Measurements from ENCODE around the gene RPLP2. TPM values are rescaled to one million over a fixed set of nuclear protein-coding genes. Genes with fewer than 3 reads are reported as not detected.

The RPLP2 gene
- total and polyA plus RNA-seq, 4 experiments from 2014 or later = 1,822 to 5,155 (median 4,314) TPM

DNA sequence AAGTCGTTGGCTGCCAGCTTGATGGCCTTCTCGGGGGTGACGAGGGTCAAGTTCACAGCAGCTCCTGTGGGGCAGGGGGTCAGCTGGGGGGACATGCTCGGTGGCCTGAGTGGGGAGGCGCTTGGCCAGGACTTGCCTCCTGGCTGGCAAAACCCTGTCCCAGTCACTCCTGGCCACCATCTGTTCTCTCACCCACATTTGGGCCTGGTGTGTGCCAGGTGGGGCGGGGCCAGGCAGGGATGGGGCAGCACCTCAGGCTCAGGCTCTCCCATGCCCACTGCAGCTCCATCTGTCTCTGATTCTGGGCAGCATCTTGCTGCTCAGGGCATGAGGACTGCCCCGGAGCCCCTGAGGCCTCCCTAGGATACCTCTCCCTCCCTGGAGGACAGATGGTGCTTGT lies 16.2 kb upstream of the RPLP2 start:
- no peak overlapping the region for H3K27ac Mint-ChIP-seq

DNA sequence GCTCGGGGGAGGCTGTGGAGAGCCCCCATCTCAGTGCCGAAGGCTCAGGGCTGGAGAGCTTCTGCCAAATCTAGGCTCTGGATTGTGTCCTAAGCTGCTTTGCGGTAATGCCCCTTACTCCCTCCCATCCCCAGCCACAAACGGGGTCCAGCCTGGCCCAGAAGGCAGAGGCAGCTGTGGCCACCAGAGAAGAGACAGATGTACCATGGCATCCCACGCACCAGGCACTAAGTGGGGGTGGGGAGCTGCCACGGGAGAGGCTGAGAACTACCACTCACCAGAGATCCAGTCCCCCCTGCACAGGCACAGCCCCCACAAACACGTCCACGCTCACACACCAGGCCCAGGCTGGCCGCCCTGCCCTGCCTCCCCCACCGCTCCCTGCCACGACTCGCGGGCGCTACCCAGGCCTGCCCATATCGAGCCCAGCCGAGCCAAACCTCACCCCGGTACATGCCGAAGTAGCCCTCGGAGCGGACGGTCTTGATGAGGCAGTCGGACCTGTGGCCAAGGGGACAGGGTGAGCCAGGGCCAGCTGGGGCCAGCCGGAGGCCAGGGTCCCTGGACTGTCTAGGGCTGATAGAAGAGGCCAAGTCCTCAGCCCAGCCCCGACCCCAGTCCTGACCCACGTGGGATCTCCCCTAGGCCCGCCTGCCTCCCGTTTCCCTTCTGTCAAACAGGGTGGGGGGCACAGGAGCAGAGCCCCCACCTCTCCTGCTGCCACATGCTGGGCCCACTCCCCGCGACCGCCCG lies 15.6 kb upstream of the RPLP2 start:
- no peak for DNase-seq
- peaks cover 5 to 19% (median 10%) of the 10 kb centered on the region in 4 donors for H3K4me1 Mint-ChIP-seq
- Histone ChIP-seq H3K4me1 (ENCODE audit: insufficient read depth, low read length) (peaks cover 36% of the 10 kb centered on the region), H3K9me3 (ENCODE audit: control insufficient read depth in 1 of 2, low read length in 2 of 2) (no peaks in the 10 kb centered on the region), H3K27me3 (ENCODE audit: insufficient read depth, low read length) (peaks cover 4% of the 10 kb centered on the region), H3K36me3 (ENCODE audit: insufficient read depth, low read length) (peaks cover 12% of the 10 kb centered on the region), H3K4me3 (ENCODE audit: low read length in 2 of 2) (no peak overlapping the region), H3K27ac (ENCODE audit: low read depth, low read length) (no peak overlapping the region)
- CTCF ChIA-PET (ENCODE audit: partially characterized antibody) = no interaction called here
- POLR2A ChIA-PET (ENCODE audit: partially characterized antibody) = interaction anchor here (1.2 to 1.6 kb wide), 4 partner anchors 9 to 18 kb away, joined by 3 to 5 read pairs (median 4); partner anchors contain the start of gene RPLP2
- peak overlapping the region in 4 of 8 donors; percentile 10 to 45 (median 37) for H3K4me3 Mint-ChIP-seq
- no peak overlapping the region for H3K27ac Mint-ChIP-seq
- intact Hi-C loops (cut with micrococcal nuclease) = no loop called here
- H3K9me3 Mint-ChIP-seq = peaks cover 0 to 1% (median 0%) of the 10 kb centered on the region in 8 donors
- H3K36me3 Mint-ChIP-seq = peaks cover 0 to 13% of the 10 kb centered on the region in 2 donors
- no peaks in the 10 kb centered on the region for H3K27me3 Mint-ChIP-seq

More for the DNA sequence above, 16.2 kb upstream of the RPLP2 start:
- Histone ChIP-seq H3K4me1 (ENCODE audit: insufficient read depth, low read length) (peaks cover 34% of the 10 kb centered on the region), H3K4me3 (ENCODE audit: low read length in 2 of 2) (no peak overlapping the region), H3K36me3 (ENCODE audit: insufficient read depth, low read length) (peaks cover 12% of the 10 kb centered on the region), H3K9me3 (ENCODE audit: control insufficient read depth in 1 of 2, low read length in 2 of 2) (no peaks in the 10 kb centered on the region), H3K27ac (ENCODE audit: low read depth, low read length) (no peak overlapping the region), H3K27me3 (ENCODE audit: insufficient read depth, low read length) (peaks cover 4% of the 10 kb centered on the region)
- Mint-ChIP-seq H3K36me3 (peaks cover 0 to 13% of the 10 kb centered on the region in 2 donors), H3K4me1 (peaks cover 5 to 19% (median 10%) of the 10 kb centered on the region in 4 donors), H3K4me3 (peak overlapping the region in 3 of 8 donors; percentile 9 to 50 (median 24)), H3K27me3 (no peaks in the 10 kb centered on the region), H3K9me3 (peaks cover 0 to 1% (median 0%) of the 10 kb centered on the region in 8 donors)
- ChIA-PET POLR2A (ENCODE audit: partially characterized antibody) (interaction anchor here (1.2 to 1.6 kb wide), 4 partner anchors 10 to 18 kb away, joined by 3 to 5 read pairs (median 4); partner anchors contain the start of gene RPLP2), CTCF (ENCODE audit: partially characterized antibody) (interaction anchor here (1.5 kb wide), 1 partner anchor 10 kb away, joined by 6 read pairs; no protein-coding TSS in a partner anchor)
- intact Hi-C loops (cut with micrococcal nuclease) = no loop called here
- no peak for DNase-seq

DNA sequence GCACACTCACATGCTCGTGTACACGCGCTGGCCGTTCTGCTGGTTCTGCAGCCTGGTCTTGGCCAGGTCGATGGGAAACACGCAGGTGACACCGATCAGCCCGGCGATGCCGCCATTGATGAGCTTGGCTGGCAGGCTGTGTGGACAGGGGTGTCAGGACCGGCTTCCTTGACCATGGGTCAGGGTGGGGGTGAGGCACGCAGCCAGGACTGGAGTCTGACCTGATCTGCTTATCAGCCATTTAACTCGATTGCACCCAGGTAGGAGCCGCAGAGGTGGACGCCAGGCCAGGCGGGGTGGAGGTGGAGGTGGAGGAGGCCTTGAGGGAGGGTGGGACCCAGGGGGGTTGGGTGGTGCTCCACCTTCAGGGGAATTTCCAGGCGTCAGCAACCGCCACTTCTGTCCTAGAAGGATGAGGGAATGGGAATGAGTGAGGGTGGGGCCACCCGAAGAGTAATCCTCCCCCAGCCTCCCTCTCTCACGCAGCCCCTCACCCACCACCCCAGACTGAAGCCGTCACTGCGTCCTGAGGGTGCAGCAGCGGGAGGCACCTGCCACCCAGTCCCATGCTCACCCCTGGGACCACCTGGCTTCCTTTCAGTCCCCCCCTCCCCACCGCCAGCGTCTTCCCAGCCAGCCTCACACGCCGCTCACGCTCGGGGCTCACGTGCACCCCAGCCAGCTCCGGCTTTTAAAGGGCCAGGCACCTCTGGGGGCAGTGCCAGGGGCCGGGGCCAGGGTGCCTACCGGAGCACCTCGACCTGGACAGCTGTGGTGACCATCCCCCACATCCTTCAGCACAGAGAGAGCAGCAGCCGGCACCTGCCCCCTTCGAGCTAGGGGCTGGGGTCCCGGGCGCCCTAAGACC lies 14.8 kb upstream of the RPLP2 start:
- Mint-ChIP-seq H3K4me3 (peak overlapping the region in 7 of 8 donors; percentile 49 to 92 (median 75)), H3K9me3 (peaks cover 0 to 1% (median 0%) of the 10 kb centered on the region in 8 donors), H3K4me1 (peaks cover 5 to 19% (median 10%) of the 10 kb centered on the region in 4 donors), H3K27me3 (no peaks in the 10 kb centered on the region), H3K27ac (peak overlapping the region in 1 of 7 donors; percentile 48), H3K36me3 (peaks cover 0 to 13% of the 10 kb centered on the region in 2 donors)
- peak overlapping the region; percentile 86 for H3K27ac ChIP-seq (ENCODE audit: low read depth, low read length)
- no peaks in the 10 kb centered on the region for H3K27me3 ChIP-seq (ENCODE audit: insufficient read depth, low read length)
- DNase-seq = no peak
- no peaks in the 10 kb centered on the region for H3K9me3 ChIP-seq (ENCODE audit: control insufficient read depth in 1 of 2, low read length in 2 of 2)
- CTCF ChIA-PET (ENCODE audit: partially characterized antibody) = interaction anchor here (1.1 to 2.7 kb wide), 2 partner anchors 12 to 29 kb away, joined by 3 to 9 read pairs; no protein-coding TSS in a partner anchor
- POLR2A ChIA-PET (ENCODE audit: partially characterized antibody) = interaction anchor here (0.8 to 5.1 kb wide), 9 partner anchors 9 to 47 kb away, joined by 3 to 30 read pairs (median 6); partner anchors contain the start of genes GATD1, PNPLA2, RPLP2 and TALDO1
- intact Hi-C loops (cut with micrococcal nuclease) = loop anchor here (5.0 kb wide), 3 partner anchors 33 to 238 kb away; partner anchors contain the start of gene AP2A2
- peak overlapping the region in 1 of 2 donors; percentile 91 for H3K4me3 ChIP-seq (ENCODE audit: low read length in 2 of 2)
- H3K36me3 ChIP-seq (ENCODE audit: insufficient read depth, low read length) = peaks cover 12% of the 10 kb centered on the region
- peaks cover 32% of the 10 kb centered on the region for H3K4me1 ChIP-seq (ENCODE audit: insufficient read depth, low read length)

DNA sequence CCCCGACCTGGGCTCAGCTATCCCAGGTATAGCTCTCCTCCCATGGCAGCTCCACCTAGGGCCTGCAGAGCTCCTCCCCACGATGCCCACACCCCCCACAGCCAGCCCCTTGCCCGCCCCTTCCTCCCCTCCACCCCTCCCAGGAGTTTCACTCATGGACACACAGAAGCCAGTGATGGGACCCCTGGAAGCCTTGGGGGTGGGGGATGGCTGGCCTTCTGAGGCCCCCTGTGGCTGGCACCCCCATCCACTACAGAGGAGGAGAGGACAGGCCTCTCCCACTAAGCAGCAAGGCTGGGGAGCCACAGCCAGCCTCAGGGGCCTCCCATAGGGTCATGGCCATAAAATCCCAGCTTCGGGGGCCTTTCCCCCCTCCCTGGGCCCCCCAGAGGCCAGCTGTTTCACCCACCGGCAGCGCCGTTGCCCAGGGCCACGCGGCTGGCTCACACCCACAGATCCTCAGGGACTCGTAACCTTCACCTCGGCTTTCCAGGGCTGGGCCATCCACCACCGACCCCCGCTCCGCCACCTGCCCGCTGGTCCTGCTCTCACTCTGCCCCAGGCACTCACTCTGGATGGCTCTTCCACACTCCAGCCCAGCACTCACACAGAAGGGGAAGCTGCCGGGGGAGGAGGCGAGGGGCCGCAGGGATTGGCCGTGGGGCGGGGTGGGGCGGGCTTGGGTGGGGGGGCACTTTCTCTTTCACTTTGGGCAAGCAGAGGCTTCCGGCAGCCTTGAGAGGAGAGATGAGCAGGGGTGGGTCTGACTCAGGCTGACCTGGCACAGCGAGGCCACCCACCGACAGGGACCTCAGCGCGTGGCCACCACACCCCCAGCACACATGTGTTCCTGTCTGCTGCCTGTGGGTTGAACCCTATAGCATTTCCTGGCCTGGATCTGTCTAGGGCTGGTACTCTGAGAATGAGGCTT lies 13.9 kb upstream of the RPLP2 start:
- H3K36me3 ChIP-seq (ENCODE audit: insufficient read depth, low read length) = peaks cover 12% of the 10 kb centered on the region
- POLR2A ChIA-PET (ENCODE audit: partially characterized antibody) = interaction anchor here (0.6 to 5.1 kb wide), 13 partner anchors 8 to 230 kb away, joined by 3 to 30 read pairs (median 6); partner anchors contain the start of genes DEAF1, GATD1, PHRF1 and PIDD1
- intact Hi-C loops (cut with micrococcal nuclease) = loop anchor here (1.0 to 5.0 kb wide), 5 partner anchors 34 to 261 kb away; partner anchors contain the start of genes AP2A2 and HRAS
- DNase-seq = peak; percentile 72 to 89 (median 76)
- H3K4me1 Mint-ChIP-seq = peaks cover 5 to 19% (median 10%) of the 10 kb centered on the region in 4 donors
- no peaks in the 10 kb centered on the region for H3K27me3 Mint-ChIP-seq
- peak overlapping the region; percentile 73 to 91 for H3K4me3 ChIP-seq (ENCODE audit: low read length in 2 of 2)
- peaks cover 0 to 1% (median 0%) of the 10 kb centered on the region in 8 donors for H3K9me3 Mint-ChIP-seq
- peaks cover 0 to 13% of the 10 kb centered on the region in 2 donors for H3K36me3 Mint-ChIP-seq
- peak overlapping the region; percentile 86 to 97 (median 91) for H3K4me3 Mint-ChIP-seq
- H3K27ac Mint-ChIP-seq = peak overlapping the region; percentile 93 to 96 (median 94)
- CTCF ChIA-PET (ENCODE audit: partially characterized antibody) = interaction anchor here (1.1 to 2.7 kb wide), 3 partner anchors 13 to 30 kb away, joined by 3 to 9 read pairs (median 4); partner anchors contain the start of gene PNPLA2
- H3K9me3 ChIP-seq (ENCODE audit: control insufficient read depth in 1 of 2, low read length in 2 of 2) = no peaks in the 10 kb centered on the region
- no peaks in the 10 kb centered on the region for H3K27me3 ChIP-seq (ENCODE audit: insufficient read depth, low read length)
- H3K27ac ChIP-seq (ENCODE audit: low read depth, low read length) = peak overlapping the region; percentile 86
- H3K4me1 ChIP-seq (ENCODE audit: insufficient read depth, low read length) = peaks cover 32% of the 10 kb centered on the region

DNA sequence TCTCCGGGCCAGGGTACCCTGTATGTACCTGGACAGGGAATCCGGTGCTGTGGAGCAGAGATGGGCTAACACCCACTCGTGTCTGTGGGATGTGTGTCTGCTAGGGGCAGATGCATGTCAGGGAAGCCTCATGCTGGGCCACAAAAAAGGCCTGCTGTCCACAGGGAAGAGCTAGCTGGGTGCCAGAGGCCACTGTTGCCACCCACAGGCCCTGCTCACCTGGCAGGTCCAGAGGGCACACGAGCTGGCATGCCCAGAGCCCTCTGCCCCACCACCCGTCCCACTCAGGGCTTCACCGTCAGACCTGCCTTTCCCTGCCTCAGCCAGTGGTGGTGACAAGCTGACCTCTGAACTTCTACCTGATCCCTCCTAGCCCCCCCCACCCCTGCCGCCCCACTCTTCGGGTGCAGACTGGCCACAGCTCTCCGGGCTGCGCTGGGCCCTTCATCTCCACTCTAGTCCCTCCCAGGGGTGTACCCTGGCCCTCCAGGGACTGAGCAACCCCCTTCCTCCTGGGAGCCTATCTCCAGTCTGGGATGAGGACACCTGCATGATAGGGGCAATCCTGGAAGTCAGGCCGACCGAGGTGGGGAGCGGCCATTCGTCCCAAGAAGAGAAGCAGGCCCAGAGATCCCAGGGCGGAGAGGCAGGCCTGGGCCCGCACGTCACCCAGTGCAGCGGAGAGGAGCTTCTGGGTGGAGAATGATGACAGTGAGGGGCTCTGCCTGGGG lies 13.0 kb upstream of the RPLP2 start:
- intact Hi-C loops (cut with micrococcal nuclease) = loop anchor here (1.0 to 5.0 kb wide), 7 partner anchors 9 to 262 kb away; partner anchors contain the start of genes AP2A2, HRAS and PIDD1
- H3K27me3 ChIP-seq (ENCODE audit: insufficient read depth, low read length) = no peaks in the 10 kb centered on the region
- peak overlapping the region; percentile 86 for H3K27ac ChIP-seq (ENCODE audit: low read depth, low read length)

More for the DNA sequence above, 13.0 kb upstream of the RPLP2 start:
- peaks cover 0 to 10% of the 10 kb centered on the region in 2 donors for H3K36me3 Mint-ChIP-seq
- H3K4me1 Mint-ChIP-seq = peaks cover 5 to 19% (median 10%) of the 10 kb centered on the region in 4 donors
- H3K9me3 Mint-ChIP-seq = peaks cover 0 to 1% (median 0%) of the 10 kb centered on the region in 8 donors
- H3K27me3 Mint-ChIP-seq = no peaks in the 10 kb centered on the region
- peak overlapping the region; percentile 93 to 96 (median 94) for H3K27ac Mint-ChIP-seq
- no peak for DNase-seq
- peak overlapping the region; percentile 86 to 97 (median 91) for H3K4me3 Mint-ChIP-seq
- ChIA-PET CTCF (ENCODE audit: partially characterized antibody) (interaction anchor here (1.7 to 2.7 kb wide), 2 partner anchors 14 to 22 kb away, joined by 4 to 9 read pairs; partner anchors contain the start of gene PNPLA2), POLR2A (ENCODE audit: partially characterized antibody) (interaction anchor here (1.0 to 5.1 kb wide), 14 partner anchors 8 to 290 kb away, joined by 3 to 30 read pairs (median 6); partner anchors contain the start of genes DEAF1, GATD1, PHRF1 and PIDD1)
- peaks cover 32% of the 10 kb centered on the region for H3K4me1 ChIP-seq (ENCODE audit: insufficient read depth, low read length)
- peak overlapping the region; percentile 73 to 91 for H3K4me3 ChIP-seq (ENCODE audit: low read length in 2 of 2)
- H3K9me3 ChIP-seq (ENCODE audit: control insufficient read depth in 1 of 2, low read length in 2 of 2) = no peaks in the 10 kb centered on the region
- H3K36me3 ChIP-seq (ENCODE audit: insufficient read depth, low read length) = peaks cover 12% of the 10 kb centered on the region
